PC-9 (cell line): ENCODE measurements around the gene VAT1L.

Experiments
- EZH2 ChIP-seq: fragments of 200-600 bp; sonication (generic); IDR thresholded peaks from 2 replicates; pipeline ENCODE4 v1.8.0; 2017; ENCODE audit warnings: antibody characterized with exemption, low read depth
- TF ChIP-seq, protein P1 (sequence below): fragments of 200-600 bp; sonication (generic); conservative IDR thresholded peaks from 2 replicates; pipeline ENCODE4 v1.6.1; 2017; ENCODE audit warnings: mixed run types, antibody characterized with exemption, mild to moderate bottlenecking, moderate library complexity

DNA sequence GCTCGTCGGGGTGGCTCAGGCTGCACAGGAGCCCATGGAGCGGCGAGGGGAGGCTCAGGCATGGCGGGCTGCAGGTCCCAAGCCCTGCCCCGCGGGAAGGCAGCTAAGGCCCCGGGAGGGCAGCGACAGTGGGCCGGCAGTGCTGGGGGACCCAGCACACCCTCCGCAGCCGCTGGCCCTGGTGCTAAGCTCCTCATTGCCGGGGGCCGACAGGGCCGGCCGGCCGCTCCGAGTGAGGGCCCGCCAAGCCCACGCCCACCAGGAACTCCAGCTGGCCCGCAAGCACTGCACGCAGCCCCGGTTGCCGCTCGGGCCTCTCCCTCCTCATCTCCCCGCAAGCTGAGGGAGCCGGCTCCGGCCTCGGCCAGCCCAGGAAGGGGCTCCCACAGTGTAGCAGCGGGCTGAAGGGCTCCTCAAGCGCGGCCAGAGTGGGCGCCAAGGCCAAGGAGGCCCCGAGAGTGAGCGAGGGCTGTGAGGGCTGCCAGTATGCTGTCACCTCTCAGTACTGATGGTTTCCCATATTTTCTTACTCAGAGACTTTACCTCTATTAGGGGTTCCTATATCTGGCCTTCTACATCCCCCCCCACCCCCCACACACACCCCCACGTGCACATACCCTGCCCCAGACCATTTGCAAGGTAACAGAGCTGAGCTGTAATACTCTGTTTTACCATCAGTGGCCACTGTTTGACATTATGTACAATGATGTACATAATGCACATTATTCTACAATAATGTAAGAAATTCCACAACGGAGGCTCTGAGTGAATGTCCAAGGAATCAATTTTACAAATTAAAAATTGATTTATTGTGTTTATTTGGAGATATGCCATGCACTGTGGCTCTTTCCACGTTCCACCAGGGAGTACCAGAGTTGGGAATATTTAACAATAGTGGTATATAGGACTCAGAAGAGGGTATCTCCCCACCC, 3.7 kb upstream of the VAT1L start:
- TF ChIP-seq, protein P1, sequence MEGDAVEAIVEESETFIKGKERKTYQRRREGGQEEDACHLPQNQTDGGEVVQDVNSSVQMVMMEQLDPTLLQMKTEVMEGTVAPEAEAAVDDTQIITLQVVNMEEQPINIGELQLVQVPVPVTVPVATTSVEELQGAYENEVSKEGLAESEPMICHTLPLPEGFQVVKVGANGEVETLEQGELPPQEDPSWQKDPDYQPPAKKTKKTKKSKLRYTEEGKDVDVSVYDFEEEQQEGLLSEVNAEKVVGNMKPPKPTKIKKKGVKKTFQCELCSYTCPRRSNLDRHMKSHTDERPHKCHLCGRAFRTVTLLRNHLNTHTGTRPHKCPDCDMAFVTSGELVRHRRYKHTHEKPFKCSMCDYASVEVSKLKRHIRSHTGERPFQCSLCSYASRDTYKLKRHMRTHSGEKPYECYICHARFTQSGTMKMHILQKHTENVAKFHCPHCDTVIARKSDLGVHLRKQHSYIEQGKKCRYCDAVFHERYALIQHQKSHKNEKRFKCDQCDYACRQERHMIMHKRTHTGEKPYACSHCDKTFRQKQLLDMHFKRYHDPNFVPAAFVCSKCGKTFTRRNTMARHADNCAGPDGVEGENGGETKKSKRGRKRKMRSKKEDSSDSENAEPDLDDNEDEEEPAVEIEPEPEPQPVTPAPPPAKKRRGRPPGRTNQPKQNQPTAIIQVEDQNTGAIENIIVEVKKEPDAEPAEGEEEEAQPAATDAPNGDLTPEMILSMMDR: no peak
- no peak for TF ChIP-seq EZH2
